ENCODE measurements around the gene ARID1B. TPM values are rescaled to one million over a fixed set of nuclear protein-coding genes. Genes with fewer than 3 reads are reported as not detected.

ARID1B gene
- total RNA-seq, 1 experiment from 2014 or later = 42.8 TPM

- Histone ChIP-seq H3K4me1 (replicated peaks; ENCODE audit: insufficient read depth) (peaks cover 54% of the 10 kb centered on the region), H3K27me3 (ENCODE audit: insufficient read depth, low read depth) (no peaks in the 10 kb centered on the region), H4K20me1 (ENCODE audit: insufficient read depth) (peaks cover 4% of the 10 kb centered on the region; the same call in 1 of the 2 replicates), H3K9me2 (ENCODE audit: insufficient read depth) (no peaks in the 10 kb centered on the region), H3F3A (ENCODE audit: insufficient read depth, low read depth) (peaks cover 25% of the 10 kb centered on the region), H3K27ac (no peak overlapping the region), H3K9me3 (ENCODE audit: insufficient read depth, low read depth) (no peaks in the 10 kb centered on the region; the same call in 1 of the 2 replicates), H3K79me2 (ENCODE audit: low read depth) (peaks cover 79% of the 10 kb centered on the region), H3K36me3 (ENCODE audit: low read depth) (no peaks in the 10 kb centered on the region), H3K4me2 (no peak overlapping the region), H2AFZ (no peak overlapping the region), H3K4me3 (no peak overlapping the region)
- intact Hi-C loops (cut with micrococcal nuclease; ENCODE audit: unreplicated experiment) = no loop called here
- no peak for TF ChIP-seq EZH2 (IDR thresholded peaks at IDR 0.05; ENCODE audit: low read depth)
- TF ChIP-seq, protein P1, sequence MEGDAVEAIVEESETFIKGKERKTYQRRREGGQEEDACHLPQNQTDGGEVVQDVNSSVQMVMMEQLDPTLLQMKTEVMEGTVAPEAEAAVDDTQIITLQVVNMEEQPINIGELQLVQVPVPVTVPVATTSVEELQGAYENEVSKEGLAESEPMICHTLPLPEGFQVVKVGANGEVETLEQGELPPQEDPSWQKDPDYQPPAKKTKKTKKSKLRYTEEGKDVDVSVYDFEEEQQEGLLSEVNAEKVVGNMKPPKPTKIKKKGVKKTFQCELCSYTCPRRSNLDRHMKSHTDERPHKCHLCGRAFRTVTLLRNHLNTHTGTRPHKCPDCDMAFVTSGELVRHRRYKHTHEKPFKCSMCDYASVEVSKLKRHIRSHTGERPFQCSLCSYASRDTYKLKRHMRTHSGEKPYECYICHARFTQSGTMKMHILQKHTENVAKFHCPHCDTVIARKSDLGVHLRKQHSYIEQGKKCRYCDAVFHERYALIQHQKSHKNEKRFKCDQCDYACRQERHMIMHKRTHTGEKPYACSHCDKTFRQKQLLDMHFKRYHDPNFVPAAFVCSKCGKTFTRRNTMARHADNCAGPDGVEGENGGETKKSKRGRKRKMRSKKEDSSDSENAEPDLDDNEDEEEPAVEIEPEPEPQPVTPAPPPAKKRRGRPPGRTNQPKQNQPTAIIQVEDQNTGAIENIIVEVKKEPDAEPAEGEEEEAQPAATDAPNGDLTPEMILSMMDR (conservative IDR thresholded peaks at IDR 0.05) = no peak
- DNase-seq = no peak
- ChIA-PET POLR2A (ENCODE audit: unreplicated experiment) (no interaction called here), CTCF (no interaction called here)
- no TSS peak for BruUV-seq (replicated peaks)
Measured at GRCh38 chr6:156950531-156950930, 173.4 kb downstream of the ARID1B start.

DNA sequence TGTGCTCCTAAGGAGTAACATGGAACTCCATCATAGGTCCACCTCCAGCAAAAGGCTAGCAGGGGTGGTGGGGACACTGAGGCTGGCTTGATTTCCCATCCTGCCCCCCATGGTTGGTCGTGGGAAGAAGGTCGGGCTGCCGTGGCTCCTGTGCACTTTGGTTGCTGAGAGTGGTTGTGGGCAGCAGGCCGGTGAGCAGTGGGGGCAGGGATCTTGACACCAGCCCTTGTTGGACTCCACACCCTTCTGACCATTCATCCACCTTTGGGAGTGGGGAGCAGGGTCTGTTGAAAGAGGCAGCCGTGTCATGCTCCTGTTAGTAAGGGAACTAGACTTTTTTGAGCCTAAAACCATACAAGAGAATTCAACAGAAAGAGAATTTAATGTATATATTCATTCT, 175.2 kb downstream of the ARID1B start:
- no peaks in the 10 kb centered on the region; the same call in 1 of the 2 replicates for H3K9me3 ChIP-seq (ENCODE audit: insufficient read depth, low read depth)
- no peaks in the 10 kb centered on the region for H3K36me3 ChIP-seq (ENCODE audit: low read depth)
- peaks cover 25% of the 10 kb centered on the region for H3F3A ChIP-seq (ENCODE audit: insufficient read depth, low read depth)
- H3K4me1 ChIP-seq (replicated peaks; ENCODE audit: insufficient read depth) = peaks cover 53% of the 10 kb centered on the region
- no peaks in the 10 kb centered on the region for H3K27me3 ChIP-seq (ENCODE audit: insufficient read depth, low read depth)
- no peak for TF ChIP-seq EZH2 (IDR thresholded peaks at IDR 0.05; ENCODE audit: low read depth)
- TF ChIP-seq, protein P1 (conservative IDR thresholded peaks at IDR 0.05) = no peak
- no peaks in the 10 kb centered on the region for H3K9me2 ChIP-seq (ENCODE audit: insufficient read depth)
- no TSS peak for BruUV-seq (replicated peaks)
- H3K4me3 ChIP-seq = no peak overlapping the region
- H2AFZ ChIP-seq = no peak overlapping the region
- H3K4me2 ChIP-seq = no peak overlapping the region
- POLR2A ChIA-PET (ENCODE audit: unreplicated experiment) = interaction anchor here (0.7 kb wide), 1 partner anchor 113 kb away, joined by 3 read pairs; no protein-coding TSS in a partner anchor
- peak overlapping the region; percentile 35 for H3K27ac ChIP-seq
- DNase-seq = no peak
- peaks cover 66% of the 10 kb centered on the region for H3K79me2 ChIP-seq (ENCODE audit: low read depth)
- peaks cover 4% of the 10 kb centered on the region; the same call in 1 of the 2 replicates for H4K20me1 ChIP-seq (ENCODE audit: insufficient read depth)
- CTCF ChIA-PET = no interaction called here
- intact Hi-C loops (cut with micrococcal nuclease; ENCODE audit: unreplicated experiment) = no loop called here

DNA sequence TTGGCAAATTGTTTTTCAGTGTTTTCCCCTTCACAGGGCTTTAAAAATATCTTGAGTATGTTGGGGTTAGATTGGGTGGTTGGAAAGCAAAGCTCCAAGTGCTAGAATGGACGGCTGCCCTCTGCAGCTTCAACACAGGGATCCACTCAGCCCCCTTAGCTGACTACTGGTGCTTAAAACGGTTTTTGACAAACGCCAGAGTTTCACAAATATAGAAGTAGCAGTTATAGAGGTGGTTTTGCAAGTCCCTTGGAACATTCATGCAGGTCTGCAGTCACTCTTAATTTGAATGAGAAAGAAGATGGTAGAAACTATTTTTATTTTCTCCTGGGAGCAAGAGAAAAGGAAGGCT, 175.9 kb downstream of the ARID1B start:
- H3K4me3 ChIP-seq = no peak overlapping the region; the same call in 1 of the 2 replicates
- intact Hi-C loops (cut with micrococcal nuclease; ENCODE audit: unreplicated experiment) = no loop called here
- no peaks in the 10 kb centered on the region; the same call in 1 of the 2 replicates for H3K9me3 ChIP-seq (ENCODE audit: insufficient read depth, low read depth)
- CTCF ChIA-PET = interaction anchor here (0.6 kb wide), 1 partner anchor 175 kb away, joined by 5 read pairs; no protein-coding TSS in a partner anchor
- H3K27ac ChIP-seq = peak overlapping the region; percentile 35
- H3F3A ChIP-seq (ENCODE audit: insufficient read depth, low read depth) = peaks cover 22% of the 10 kb centered on the region
- H2AFZ ChIP-seq = no peak overlapping the region
- H3K4me1 ChIP-seq (replicated peaks; ENCODE audit: insufficient read depth) = peaks cover 46% of the 10 kb centered on the region
- H3K36me3 ChIP-seq (ENCODE audit: low read depth) = no peaks in the 10 kb centered on the region
- POLR2A ChIA-PET (ENCODE audit: unreplicated experiment) = interaction anchor here (0.7 kb wide), 1 partner anchor 114 kb away, joined by 3 read pairs; no protein-coding TSS in a partner anchor
- H3K9me2 ChIP-seq (ENCODE audit: insufficient read depth) = no peaks in the 10 kb centered on the region
- no peaks in the 10 kb centered on the region for H3K27me3 ChIP-seq (ENCODE audit: insufficient read depth, low read depth)
- H4K20me1 ChIP-seq (ENCODE audit: insufficient read depth) = peaks cover 10% of the 10 kb centered on the region
- H3K79me2 ChIP-seq (ENCODE audit: low read depth) = peaks cover 61% of the 10 kb centered on the region
- no peak for TF ChIP-seq EZH2 (IDR thresholded peaks at IDR 0.05; ENCODE audit: low read depth)
- TF ChIP-seq, protein P1 (conservative IDR thresholded peaks at IDR 0.05) = no peak
- peak overlapping the region; percentile 51 for H3K4me2 ChIP-seq
- DNase-seq = no peak
- BruUV-seq (replicated peaks) = no TSS peak

Measured in PC-9 (cell line).